GM23338 (cell line): ENCODE data around the gene CD72. TPM values are rescaled to one million over a fixed set of nuclear protein-coding genes. Genes with fewer than 3 reads are reported as not detected.
"Not testable (repeated sequence)": the region's sequence is repeated elsewhere in the genome, so short reads cannot be mapped to it uniquely, and the experiment has no call there.

Source experiments
- ATAC-seq: fragments of 200-7000 bp; cut with Tn5 transposase; 3 replicates; pipeline ENCODE4 v1.9.1; 2020
- DNase-seq: peaks from one replicate; pipeline ENCODE4 v3.0.0-alpha.2; 2015; ENCODE audit warnings: low spot score
- H2AFZ ChIP-seq: fragments of 200-600 bp; sonication (generic); 2 replicates; pipeline ENCODE4 v1.8.0; 2016; ENCODE audit warnings: antibody characterized with exemption, mild to moderate bottlenecking, moderate library complexity
- H3F3A ChIP-seq: fragments of 200-600 bp; sonication (generic); replicated peaks from 2 replicates; pipeline ENCODE4 v1.8.0; 2017; ENCODE audit warnings: antibody characterized with exemption, mixed run types, low read depth
- H3K27ac ChIP-seq: fragments of 200-600 bp; sonication (generic); 2 replicates; pipeline ENCODE4 v1.6.1; 2016; ENCODE audit warnings: low read depth
- H3K27me3 ChIP-seq: fragments of 200-600 bp; sonication (generic); 2 replicates; pipeline ENCODE4 v1.8.0; 2016; ENCODE audit warnings: mild to moderate bottlenecking, mixed run types, moderate library complexity; ENCODE audit not compliant: insufficient read depth
- H3K36me3 ChIP-seq: fragments of 200-600 bp; sonication (generic); 2 replicates; pipeline ENCODE4 v1.8.0; 2016; ENCODE audit warnings: mild to moderate bottlenecking; ENCODE audit not compliant: insufficient read depth
- H3K4me1 ChIP-seq: fragments of 200-600 bp; sonication (generic); 2 replicates; pipeline ENCODE4 v1.8.0; 2016; ENCODE audit warnings: mild to moderate bottlenecking, moderate library complexity; ENCODE audit not compliant: insufficient read depth
- H3K4me2 ChIP-seq: fragments of 200-600 bp; sonication (generic); 2 replicates; pipeline ENCODE4 v1.7.1; 2017; ENCODE audit warnings: mixed run types
- H3K4me3 ChIP-seq: fragments of 200-600 bp; sonication (generic); 2 replicates; pipeline ENCODE4 v1.6.1; 2016; ENCODE audit warnings: mixed run types
- H3K79me2 ChIP-seq: fragments of 200-600 bp; sonication (generic); replicated peaks from 2 replicates; pipeline ENCODE4 v1.8.0; 2017; ENCODE audit warnings: mild to moderate bottlenecking; ENCODE audit not compliant: insufficient read depth
- H3K9me2 ChIP-seq: fragments of 200-600 bp; sonication (generic); 2 replicates; pipeline ENCODE4 v1.8.0; 2017; ENCODE audit not compliant: insufficient read depth
- H4K20me1 ChIP-seq: fragments of 200-600 bp; sonication (generic); replicated peaks from 2 replicates; pipeline ENCODE4 v1.8.0; 2017; ENCODE audit warnings: mild to moderate bottlenecking; ENCODE audit not compliant: insufficient read depth
- H3K27ac Mint-ChIP-seq: 2 replicates; pipeline ENCODE4 v1.8.0; 2020; ENCODE audit warnings: inconsistent platforms, mild to moderate bottlenecking, moderate library complexity, mixed read lengths
- H3K27me3 Mint-ChIP-seq: 3 replicates; pipeline ENCODE4 v1.8.0; 2022; ENCODE audit warnings: low read depth, mild to moderate bottlenecking, moderate library complexity, mixed read lengths, inconsistent platforms; ENCODE audit not compliant: insufficient read depth, poor library complexity
- H3K36me3 Mint-ChIP-seq: 3 replicates; pipeline ENCODE4 v1.8.0; 2021; ENCODE audit warnings: low read depth, mild to moderate bottlenecking, inconsistent platforms, moderate library complexity, mixed read lengths
- H3K4me1 Mint-ChIP-seq: 3 replicates; pipeline ENCODE4 v1.8.0; 2020; ENCODE audit warnings: mild to moderate bottlenecking, inconsistent platforms, mixed read lengths
- H3K4me3 Mint-ChIP-seq: 3 replicates; pipeline ENCODE4 v1.8.0; 2021; ENCODE audit warnings: moderate library complexity, mild to moderate bottlenecking, inconsistent platforms, mixed read lengths
- H3K9me3 Mint-ChIP-seq: 3 replicates; pipeline ENCODE4 v1.8.0; 2020; ENCODE audit warnings: moderate library complexity, mild to moderate bottlenecking, inconsistent platforms, mixed read lengths
- polyA plus RNA-seq: library from polyadenylated mRNA; unstranded; fragments of >200 nt; fragmentation: Nextera tagmentation; extraction: Ambion mirVana; gene quantifications from 2 replicates; pipeline ENCODE4 v1.2.1, GENCODE V29; 2016
- total RNA-seq: library from RNA; depleted of rRNA; stranded (reverse); fragments of >200 nt; shearing (Covaris generic); gene quantifications from 2 replicates; pipeline ENCODE4 v1.2.3, GENCODE V29; 2014
- TF ChIP-seq, protein P1 (sequence below): fragments of 250-450 bp; sonication (Bioruptor Pico); IDR thresholded peaks from 2 replicates; pipeline ENCODE4 v1.5.0; 2020; ENCODE audit warnings: mild to moderate bottlenecking, moderate library complexity

Gene CD72
- total and polyA plus RNA-seq, 2 experiments from 2014 or later, result 4.7 to 4.8 TPM

GRCh38 chr9:35643046-35643445 lies 24.8 kb upstream of the CD72 start (continued):
- TF ChIP-seq, protein P1, sequence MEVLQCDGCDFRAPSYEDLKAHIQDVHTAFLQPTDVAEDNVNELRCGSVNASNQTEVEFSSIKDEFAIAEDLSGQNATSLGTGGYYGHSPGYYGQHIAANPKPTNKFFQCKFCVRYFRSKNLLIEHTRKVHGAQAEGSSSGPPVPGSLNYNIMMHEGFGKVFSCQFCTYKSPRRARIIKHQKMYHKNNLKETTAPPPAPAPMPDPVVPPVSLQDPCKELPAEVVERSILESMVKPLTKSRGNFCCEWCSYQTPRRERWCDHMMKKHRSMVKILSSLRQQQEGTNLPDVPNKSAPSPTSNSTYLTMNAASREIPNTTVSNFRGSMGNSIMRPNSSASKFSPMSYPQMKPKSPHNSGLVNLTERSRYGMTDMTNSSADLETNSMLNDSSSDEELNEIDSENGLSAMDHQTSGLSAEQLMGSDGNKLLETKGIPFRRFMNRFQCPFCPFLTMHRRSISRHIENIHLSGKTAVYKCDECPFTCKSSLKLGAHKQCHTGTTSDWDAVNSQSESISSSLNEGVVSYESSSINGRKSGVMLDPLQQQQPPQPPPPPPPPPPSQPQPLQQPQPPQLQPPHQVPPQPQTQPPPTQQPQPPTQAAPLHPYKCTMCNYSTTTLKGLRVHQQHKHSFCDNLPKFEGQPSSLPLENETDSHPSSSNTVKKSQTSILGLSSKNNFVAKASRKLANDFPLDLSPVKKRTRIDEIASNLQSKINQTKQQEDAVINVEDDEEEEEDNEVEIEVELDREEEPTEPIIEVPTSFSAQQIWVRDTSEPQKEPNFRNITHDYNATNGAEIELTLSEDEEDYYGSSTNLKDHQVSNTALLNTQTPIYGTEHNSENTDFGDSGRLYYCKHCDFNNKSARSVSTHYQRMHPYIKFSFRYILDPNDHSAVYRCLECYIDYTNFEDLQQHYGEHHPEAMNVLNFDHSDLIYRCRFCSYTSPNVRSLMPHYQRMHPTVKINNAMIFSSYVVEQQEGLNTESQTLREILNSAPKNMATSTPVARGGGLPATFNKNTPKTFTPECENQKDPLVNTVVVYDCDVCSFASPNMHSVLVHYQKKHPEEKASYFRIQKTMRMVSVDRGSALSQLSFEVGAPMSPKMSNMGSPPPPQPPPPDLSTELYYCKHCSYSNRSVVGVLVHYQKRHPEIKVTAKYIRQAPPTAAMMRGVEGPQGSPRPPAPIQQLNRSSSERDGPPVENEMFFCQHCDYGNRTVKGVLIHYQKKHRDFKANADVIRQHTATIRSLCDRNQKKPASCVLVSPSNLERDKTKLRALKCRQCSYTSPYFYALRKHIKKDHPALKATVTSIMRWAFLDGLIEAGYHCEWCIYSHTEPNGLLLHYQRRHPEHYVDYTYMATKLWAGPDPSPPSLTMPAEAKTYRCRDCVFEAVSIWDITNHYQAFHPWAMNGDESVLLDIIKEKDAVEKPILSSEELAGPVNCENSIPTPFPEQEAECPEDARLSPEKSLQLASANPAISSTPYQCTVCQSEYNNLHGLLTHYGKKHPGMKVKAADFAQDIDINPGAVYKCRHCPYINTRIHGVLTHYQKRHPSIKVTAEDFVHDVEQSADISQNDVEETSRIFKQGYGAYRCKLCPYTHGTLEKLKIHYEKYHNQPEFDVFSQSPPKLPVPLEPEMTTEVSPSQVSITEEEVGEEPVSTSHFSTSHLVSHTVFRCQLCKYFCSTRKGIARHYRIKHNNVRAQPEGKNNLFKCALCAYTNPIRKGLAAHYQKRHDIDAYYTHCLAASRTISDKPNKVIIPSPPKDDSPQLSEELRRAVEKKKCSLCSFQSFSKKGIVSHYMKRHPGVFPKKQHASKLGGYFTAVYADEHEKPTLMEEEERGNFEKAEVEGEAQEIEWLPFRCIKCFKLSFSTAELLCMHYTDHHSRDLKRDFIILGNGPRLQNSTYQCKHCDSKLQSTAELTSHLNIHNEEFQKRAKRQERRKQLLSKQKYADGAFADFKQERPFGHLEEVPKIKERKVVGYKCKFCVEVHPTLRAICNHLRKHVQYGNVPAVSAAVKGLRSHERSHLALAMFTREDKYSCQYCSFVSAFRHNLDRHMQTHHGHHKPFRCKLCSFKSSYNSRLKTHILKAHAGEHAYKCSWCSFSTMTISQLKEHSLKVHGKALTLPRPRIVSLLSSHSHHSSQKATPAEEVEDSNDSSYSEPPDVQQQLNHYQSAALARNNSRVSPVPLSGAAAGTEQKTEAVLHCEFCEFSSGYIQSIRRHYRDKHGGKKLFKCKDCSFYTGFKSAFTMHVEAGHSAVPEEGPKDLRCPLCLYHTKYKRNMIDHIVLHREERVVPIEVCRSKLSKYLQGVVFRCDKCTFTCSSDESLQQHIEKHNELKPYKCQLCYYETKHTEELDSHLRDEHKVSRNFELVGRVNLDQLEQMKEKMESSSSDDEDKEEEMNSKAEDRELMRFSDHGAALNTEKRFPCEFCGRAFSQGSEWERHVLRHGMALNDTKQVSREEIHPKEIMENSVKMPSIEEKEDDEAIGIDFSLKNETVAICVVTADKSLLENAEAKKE (CRISPR knock-in tag), result no peak

DNA sequence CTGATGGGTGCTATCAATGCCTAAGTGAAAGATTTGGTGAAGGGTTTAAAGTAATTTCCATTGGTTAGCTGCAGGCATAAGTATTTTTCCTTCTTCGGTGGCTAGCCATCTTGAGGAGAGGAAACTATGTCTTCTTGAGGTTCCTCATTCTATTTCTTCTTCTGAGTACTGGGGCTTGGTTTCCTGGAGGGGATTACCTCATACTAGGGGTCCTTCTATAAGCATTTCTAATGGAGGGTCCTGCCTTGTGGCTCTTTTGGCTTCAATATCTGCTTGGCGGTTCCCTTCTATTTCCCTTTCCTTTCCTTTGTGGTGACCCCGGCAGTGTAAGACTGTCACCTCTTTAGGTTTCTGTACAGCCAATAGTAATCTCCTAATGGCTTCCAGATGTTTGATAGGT lies 23.3 kb upstream of the CD72 start:
- not testable (repeated sequence) for H3K4me2 ChIP-seq, H3K36me3 Mint-ChIP-seq, H3F3A ChIP-seq, H4K20me1 ChIP-seq, H3K27ac Mint-ChIP-seq, H2AFZ ChIP-seq, H3K4me1 Mint-ChIP-seq, H3K4me3 ChIP-seq, H3K27ac ChIP-seq, H3K36me3 ChIP-seq, DNase-seq, H3K4me3 Mint-ChIP-seq, ATAC-seq, H3K4me1 ChIP-seq, H3K9me2 ChIP-seq, H3K27me3 ChIP-seq, H3K9me3 Mint-ChIP-seq, H3K79me2 ChIP-seq
- peaks cover 13% of the 10 kb centered on the region for H3K27me3 Mint-ChIP-seq

DNA sequence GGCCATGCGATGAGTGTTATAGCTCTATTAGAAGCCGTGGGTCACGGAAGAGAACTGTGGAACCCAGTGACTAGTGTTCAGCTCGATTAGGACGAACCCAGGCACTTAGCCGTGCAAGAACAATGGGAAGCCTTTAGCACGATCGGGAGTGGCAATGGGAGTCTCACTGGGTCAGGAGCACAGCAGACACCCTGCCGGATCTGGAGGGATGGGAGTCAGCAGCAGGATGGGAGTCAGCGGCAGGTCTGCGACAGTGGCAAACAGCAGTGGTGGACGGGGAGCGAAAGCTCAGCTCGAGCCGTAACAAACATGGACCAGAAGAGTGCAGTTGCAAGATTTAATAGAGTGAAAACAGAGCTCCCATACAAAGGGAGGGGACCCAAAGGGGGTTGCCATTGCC lies 22.2 kb upstream of the CD72 start:
- H2AFZ ChIP-seq, H3K4me2 ChIP-seq, H3K79me2 ChIP-seq, H3K27ac Mint-ChIP-seq, H3K27me3 Mint-ChIP-seq, H3K36me3 ChIP-seq, H4K20me1 ChIP-seq, H3K4me1 Mint-ChIP-seq, H3F3A ChIP-seq, H3K4me3 Mint-ChIP-seq, DNase-seq, H3K27ac ChIP-seq, ATAC-seq, H3K27me3 ChIP-seq, H3K9me3 Mint-ChIP-seq, H3K9me2 ChIP-seq, H3K36me3 Mint-ChIP-seq, H3K4me1 ChIP-seq, H3K4me3 ChIP-seq: not testable (repeated sequence)
